ENCODE results near the gene NTF3.

NTF3 gene

GRCh38 chr12:5516371-5517241, 84.7 kb downstream of the NTF3 start:
- TF ChIP-seq CTCF (IDR thresholded peaks at IDR 0.05; ENCODE audit: low read depth, low read length), result no peak
- H3K4me3 ChIP-seq (ENCODE audit: low read depth, low read length), result no peak overlapping the region

GRCh38 chr12:5518584-5519365, 86.9 kb downstream of the NTF3 start:
- H3K4me3 ChIP-seq (ENCODE audit: low read depth, low read length), result no peak overlapping the region
- TF ChIP-seq CTCF (IDR thresholded peaks at IDR 0.05; ENCODE audit: low read depth, low read length), result no peak

- TF ChIP-seq CTCF (IDR thresholded peaks at IDR 0.05; ENCODE audit: low read depth, low read length), result no peak
- H3K4me3 ChIP-seq (ENCODE audit: low read depth, low read length), result no peak overlapping the region
Measured at GRCh38 chr12:5520037-5520436, 88.1 kb downstream of the NTF3 start.

- no peak overlapping the region for H3K4me3 ChIP-seq (ENCODE audit: low read depth, low read length)
- no peak for TF ChIP-seq CTCF (IDR thresholded peaks at IDR 0.05; ENCODE audit: low read depth, low read length)
Measured at GRCh38 chr12:5520831-5521230, 88.9 kb downstream of the NTF3 start.

- no peak for TF ChIP-seq CTCF (IDR thresholded peaks at IDR 0.05; ENCODE audit: low read depth, low read length)
- no peak overlapping the region for H3K4me3 ChIP-seq (ENCODE audit: low read depth, low read length)
Measured at GRCh38 chr12:5521456-5522325, 89.8 kb downstream of the NTF3 start.

- no peak for TF ChIP-seq CTCF (IDR thresholded peaks at IDR 0.05; ENCODE audit: low read depth, low read length)
- H3K4me3 ChIP-seq (ENCODE audit: low read depth, low read length), result no peak overlapping the region
Measured at GRCh38 chr12:5522432-5523335, 90.8 kb downstream of the NTF3 start.

Data from WI38 (cell line).